HepG2 (cell line): ENCODE measurements around the gene NOL12. TPM values are rescaled to one million over a fixed set of nuclear protein-coding genes. Genes with fewer than 3 reads are reported as not detected.

Source experiments
- ATAC-seq: fragments of 200-7000 bp; cut with Tn5 transposase; 3 replicates; pipeline ENCODE4 v1.9.1; 2020; ENCODE audit warnings: mild to moderate bottlenecking, moderate library complexity
- BruUV-seq: library from RNA; stranded (reverse); fragments of 400-500 nt; replicated peaks from 2 replicates; lab custom pipeline; 2021; lab: Mats Ljungman, UMichigan
- CTCF ChIA-PET: fragments of 300-600 bp; formaldehyde crosslinking; extraction: SDS; loops from one replicate; lab custom pipeline; 2021; ENCODE audit warnings: low total read pairs, inconsistent platforms, low intra/inter-chr PET ratio; lab: Yijun Ruan, JAX
- POLR2A ChIA-PET: fragments of 350-600 bp; sonication (Branson Sonifier 250); formaldehyde crosslinking; loops from one replicate; lab custom pipeline; 2020; ENCODE audit warnings: antibody characterized with exemption, inconsistent platforms; lab: Yijun Ruan, JAX
- DNase-seq: peaks from one replicate; pipeline ENCODE4 v3.0.0-alpha.2; 2015; ENCODE audit warnings: low spot score
- FAIRE-seq: peaks from 3 replicates; lab custom pipeline; 2011; peaks lifted over from hg19 to GRCh38; lab: Jason Lieb, UNC
- H2AFZ ChIP-seq: one replicate; pipeline ENCODE4 v1.6.1; 2011; ENCODE audit warnings: low read length, inconsistent platforms
- H3K27ac ChIP-seq: fragments of 300-600 bp; 3 replicates; pipeline ENCODE4 v1.8.0; 2011; ENCODE audit warnings: mixed run types, mild to moderate bottlenecking, mixed read lengths, low read length, inconsistent platforms; ENCODE audit not compliant: insufficient read depth; ENCODE audit errors: extremely low read length
- H3K27me3 ChIP-seq, 2 experiments: fragments of 200-600 bp in 1 of 2; 2 replicates in 1 of 2; 3 replicates in 1 of 2; pipeline versions ENCODE4 v1.6.0 to v1.8.0; 2011; ENCODE audit warnings: low read length in 2 of 2, mild to moderate bottlenecking in 2 of 2, moderate library complexity in 2 of 2, inconsistent platforms in 1 of 2; ENCODE audit not compliant: insufficient read depth in 2 of 2, control insufficient read depth in 1 of 2
- H3K36me3 ChIP-seq, 2 experiments: fragments of 200-600 bp in 1 of 2; replicated peaks in 1 of 2; 2 replicates in 1 of 2; 3 replicates in 1 of 2; pipeline versions ENCODE4 v1.5.1 to v1.8.0; 2011; ENCODE audit warnings: low read length in 2 of 2, inconsistent platforms in 1 of 2; ENCODE audit not compliant: insufficient read depth in 2 of 2, control insufficient read depth in 1 of 2
- H3K4me1 ChIP-seq: 2 replicates; pipeline ENCODE4 v1.5.1; 2012; ENCODE audit warnings: low read length, inconsistent platforms; ENCODE audit not compliant: insufficient read depth
- H3K4me2 ChIP-seq: 2 replicates; pipeline ENCODE4 v1.6.0; 2011; ENCODE audit warnings: low read depth, low read length, inconsistent platforms
- H3K4me3 ChIP-seq, 3 experiments: fragments of 200-600 bp in 1 of 3; sonication (generic), shearing (Covaris generic) in 1 of 3; replicated peaks in 1 of 3; 2 replicates each; pipeline ENCODE4 v1.5.1; 2011 to 2016; ENCODE audit warnings: low read length in 3 of 3, inconsistent platforms in 2 of 3, low read depth in 2 of 3, mild to moderate bottlenecking in 2 of 3, control low read depth in 1 of 3, mixed read lengths in 1 of 3; ENCODE audit not compliant: insufficient read depth in 1 of 3
- H3K79me2 ChIP-seq: one replicate; pipeline ENCODE4 v1.6.1; 2011; ENCODE audit warnings: low read length, inconsistent platforms; ENCODE audit not compliant: insufficient read depth
- H3K9ac ChIP-seq: 2 replicates; pipeline ENCODE4 v1.6.0; 2011; ENCODE audit warnings: mild to moderate bottlenecking, low read depth, low read length, inconsistent platforms; ENCODE audit not compliant: insufficient read depth
- H3K9me3 ChIP-seq: 2 replicates; pipeline ENCODE4 v1.5.1; 2012; ENCODE audit warnings: mild to moderate bottlenecking, low read length
- H4K20me1 ChIP-seq: 2 replicates; pipeline ENCODE4 v1.6.0; 2011; ENCODE audit warnings: inconsistent platforms, mild to moderate bottlenecking, low read length, moderate library complexity; ENCODE audit not compliant: insufficient read depth
- EEA1 ChIP-seq: sonication (generic); formaldehyde crosslinking; IDR thresholded peaks from 2 replicates; pipeline ENCODE4 v1.5.1; 2020; ENCODE audit warnings: mild to moderate bottlenecking, missing genetic modification reagents, borderline replicate concordance
- HOXA5 ChIP-seq: sonication (generic); formaldehyde crosslinking; IDR thresholded peaks from 2 replicates; pipeline ENCODE4 v1.4.0; 2020; ENCODE audit warnings: missing genetic modification reagents
- POLR2G ChIP-seq: fragments of 200-400 bp; formaldehyde crosslinking; IDR thresholded peaks from 2 replicates; pipeline ENCODE4 v1.6.1; 2018; ENCODE audit warnings: mild to moderate bottlenecking, low read depth, low read length, moderate library complexity
- ZNF570 ChIP-seq: sonication (generic); formaldehyde crosslinking; IDR thresholded peaks from 2 replicates; pipeline ENCODE4 v1.4.0; 2020; ENCODE audit warnings: mild to moderate bottlenecking, missing genetic modification reagents, borderline replicate concordance
- WGBS: methylation state at CpG from one replicate; pipeline ENCODE4 v1.1.6; 2017; ENCODE audit warnings: low lambda C conversion rate; 5-methylcytosine and 5-hydroxymethylcytosine counted together
- in situ Hi-C: cut with HindIII; loops from 2 replicates; pipeline ENCODE4 v1.10.0; 2017; ENCODE audit warnings: low pct_unique_long_range_greater_than_20kb; ENCODE audit not compliant: extremely low pct_ligation_motif_present
- intact Hi-C: fragments of 100-400 bp; cut with micrococcal nuclease; formaldehyde crosslinking; loops from one replicate; pipeline ENCODE4 v1.10.0; 2022; ENCODE audit not compliant: unreplicated experiment
- polyA plus RNA-seq, 8 experiments: library from polyadenylated mRNA; depleted of rRNA in 3 of 8; stranded (reverse) in 7 of 8; unstranded in 1 of 8; fragments of >200 nt; fragmentation: Illumina TruSeq in 4 of 8; extraction: Trizol in 4 of 8; gene quantifications; 2 replicates each; pipeline versions ENCODE4 v1.2.1 to v1.2.3, GENCODE V29; 2011 to 2016; ENCODE audit warnings: low read depth in 4 of 8, missing spikeins in 1 of 8, mixed read lengths in 1 of 8; ENCODE audit not compliant: insufficient read depth in 1 of 8
- total RNA-seq, 5 experiments: library from RNA; depleted of rRNA; stranded (reverse); fragments of >200 nt; fragmentation: Illumina TruSeq; extraction: Trizol; gene quantifications; 2 replicates each; pipeline ENCODE4 v1.2.3, GENCODE V29; 2016; ENCODE audit warnings: low read depth in 1 of 5
- TF ChIP-seq, protein P1 (sequence below): IDR thresholded peaks from 2 replicates; pipeline ENCODE4 v1.6.1; 2016; ENCODE audit warnings: low read depth, borderline replicate concordance

NOL12 gene
- total and polyA plus RNA-seq, 2 of the 13 experiments (the other 11 are each of a cell fraction or from before 2014, with no cell fraction given): 14.3 to 31.4 TPM

DNA sequence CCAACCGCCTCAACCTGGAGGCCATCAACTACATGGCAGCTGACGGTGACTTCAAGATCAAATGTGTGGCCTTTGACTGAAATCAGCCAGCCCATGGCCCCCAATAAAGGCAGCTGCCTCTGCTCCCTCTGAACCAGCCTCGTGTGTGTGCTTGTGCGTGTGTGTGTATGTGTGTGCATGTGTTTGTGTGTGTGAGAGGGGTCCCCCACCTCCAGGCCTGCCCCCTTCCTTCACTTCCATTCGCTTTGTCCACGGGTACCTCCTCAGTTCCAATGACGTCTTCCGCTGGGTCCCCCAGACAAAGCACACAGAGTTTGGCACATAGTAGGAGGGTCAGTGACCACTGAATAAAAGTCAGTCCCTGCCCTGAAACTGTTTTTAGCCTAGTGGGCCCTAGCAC, 6.5 kb upstream of the NOL12 start:
- WGBS: 90% methylated on average over 6 of the region's 8 CpGs
- Histone ChIP-seq H3K4me1 (peaks cover 63% of the 10 kb centered on the region), H3K9me3 (no peaks in the 10 kb centered on the region), H4K20me1 (no peaks in the 10 kb centered on the region), H3K4me3 (no peak overlapping the region), H3K79me2 (no peaks in the 10 kb centered on the region), H2AFZ (no peak overlapping the region)
- DNase-seq (no peak), FAIRE-seq (no peak)
- BruUV-seq: no TSS peak
- TF ChIP-seq ZNF570 (CRISPR knock-in tag): no peak
- TF ChIP-seq, protein P1, sequence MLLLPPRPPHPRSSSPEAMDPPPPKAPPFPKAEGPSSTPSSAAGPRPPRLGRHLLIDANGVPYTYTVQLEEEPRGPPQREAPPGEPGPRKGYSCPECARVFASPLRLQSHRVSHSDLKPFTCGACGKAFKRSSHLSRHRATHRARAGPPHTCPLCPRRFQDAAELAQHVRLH (CRISPR knock-in tag): no peak
- TF ChIP-seq HOXA5 (CRISPR knock-in tag): no peak
- TF ChIP-seq, all 625 proteins: peak for 0
- no peak overlapping the region for H3K9ac ChIP-seq
- ChIA-PET CTCF (interaction anchor here (2.5 kb wide), 1 partner anchor 56 kb away, joined by 11 read pairs; no protein-coding TSS in a partner anchor), POLR2A (no interaction called here)
- H3K27ac ChIP-seq: no peak overlapping the region
- in situ Hi-C loops (no loop called here), intact Hi-C loops (loop anchor here (5.0 kb wide), 3 partner anchors 57 to 142 kb away; no protein-coding TSS in a partner anchor)
- H3K36me3 ChIP-seq: peaks cover 0 to 2% of the 10 kb centered on the region in 2 experiments; a peak in 1 of 5 replicates
- H3K4me2 ChIP-seq: no peak overlapping the region
- no peak for ATAC-seq
- H3K27me3 ChIP-seq: no peaks in the 10 kb centered on the region

DNA sequence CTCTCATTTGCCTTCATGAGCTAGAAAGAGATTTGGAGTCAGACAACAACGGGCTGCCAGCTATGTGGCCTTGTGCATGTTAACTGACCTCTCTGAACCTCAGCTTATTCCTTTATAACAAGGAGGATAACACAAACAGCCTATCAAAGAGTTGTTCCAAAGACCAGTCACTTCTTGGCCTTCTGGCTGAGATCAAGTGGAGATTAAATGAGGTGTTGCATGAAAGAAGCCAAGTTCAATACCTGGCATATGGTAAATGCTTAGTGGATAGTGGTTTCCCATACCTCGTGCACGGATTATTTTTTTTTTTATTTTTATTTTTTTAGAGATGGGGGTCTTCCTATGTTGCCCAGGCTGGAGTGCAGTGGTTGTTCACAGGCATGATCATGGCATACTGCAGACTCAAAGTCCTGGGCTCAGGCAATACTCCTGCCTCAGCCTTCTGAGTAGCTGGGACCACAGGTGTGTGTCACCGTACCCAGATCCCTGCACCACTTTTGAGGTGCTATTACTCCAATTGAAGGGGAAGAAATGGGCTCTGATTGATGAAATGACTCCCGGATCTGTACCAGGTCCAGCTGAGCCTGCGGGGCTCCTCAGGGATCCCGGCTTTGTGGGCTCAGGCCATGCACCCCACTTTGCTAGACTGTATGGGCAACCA, 5.8 kb upstream of the NOL12 start:
- no peaks in the 10 kb centered on the region for H3K9me3 ChIP-seq
- BruUV-seq: no TSS peak
- FAIRE-seq (no peak), DNase-seq (no peak)
- H3K4me1 ChIP-seq: peaks cover 65% of the 10 kb centered on the region
- H2AFZ ChIP-seq: no peak overlapping the region
- H3K4me3 ChIP-seq: no peak overlapping the region
- intact Hi-C loops: loop anchor here (5.0 kb wide), 3 partner anchors 57 to 143 kb away; no protein-coding TSS in a partner anchor
- no peak overlapping the region for H3K27ac ChIP-seq
- no peak overlapping the region for H3K9ac ChIP-seq
- no peak overlapping the region for H3K4me2 ChIP-seq
- H3K36me3 ChIP-seq: peaks cover 0 to 2% of the 10 kb centered on the region in 2 experiments; a peak in 1 of 5 replicates
- H3K79me2 ChIP-seq: no peaks in the 10 kb centered on the region
- H3K27me3 ChIP-seq: no peaks in the 10 kb centered on the region
- ChIA-PET POLR2A (interaction anchor here (2.2 kb wide), 2 partner anchors 22 to 37 kb away, joined by 7 to 14 read pairs; partner anchors contain the start of gene PDXP), CTCF (interaction anchor here (1.2 to 3.0 kb wide), 3 partner anchors 20 to 57 kb away, joined by 3 to 21 read pairs (median 11); no protein-coding TSS in a partner anchor)
- in situ Hi-C loops: no loop called here
- WGBS: 84% methylated on average over 7 of the region's 7 CpGs
- TF ChIP-seq EEA1 (CRISPR knock-in tag) (no peak), POLR2G (peak; percentile 25; the same call in 1 of the 2 replicates)
- TF ChIP-seq, all 625 proteins: peak for 1
- no peaks in the 10 kb centered on the region for H4K20me1 ChIP-seq
- ATAC-seq: no peak
